HepG2 (cell line): ENCODE data around the gene GTF2A1. TPM values are rescaled to one million over a fixed set of nuclear protein-coding genes. Genes with fewer than 3 reads are reported as not detected.

Experiments
- ARID2 ChIP-seq: sonication (generic); formaldehyde crosslinking; IDR thresholded peaks from 2 replicates; pipeline ENCODE4 v1.8.1; 2022; ENCODE audit warnings: mild to moderate bottlenecking, missing genetic modification reagents, borderline replicate concordance
- ATF3 ChIP-seq: sonication (generic); formaldehyde crosslinking; IDR thresholded peaks from 2 replicates; pipeline ENCODE4 v1.4.0; 2020; ENCODE audit warnings: missing genetic modification reagents
- DNMT3B ChIP-seq: conservative IDR thresholded peaks from 2 replicates; pipeline ENCODE4 v1.6.1; 2016; ENCODE audit warnings: missing biosample characterization, control low read depth
- GABPA ChIP-seq, 2 experiments: IDR thresholded peaks; 2 replicates each; pipeline ENCODE4 v1.6.1; 2011 to 2016; ENCODE audit warnings: low read depth in 2 of 2, low read length in 1 of 2, missing biosample characterization in 1 of 2, missing genetic modification characterization in 1 of 2
- HCFC1 ChIP-seq: fragments of 150-350 bp; IDR thresholded peaks from 2 replicates; pipeline ENCODE4 v1.6.1; 2014; ENCODE audit warnings: low read depth, low read length
- HMGXB3 ChIP-seq: sonication (generic); formaldehyde crosslinking; IDR thresholded peaks from 2 replicates; pipeline ENCODE4 v1.4.0; 2020; ENCODE audit warnings: missing genetic modification reagents, borderline replicate concordance
- KDM3A ChIP-seq: IDR thresholded peaks from 2 replicates; pipeline ENCODE4 v1.6.1; 2018; ENCODE audit warnings: low read depth, missing compliant biosample characterization
- LRRFIP1 ChIP-seq: sonication (generic); formaldehyde crosslinking; conservative IDR thresholded peaks from 2 replicates; pipeline ENCODE4 v1.4.0; 2020; ENCODE audit warnings: missing genetic modification reagents
- MAF1 ChIP-seq: sonication (generic); formaldehyde crosslinking; IDR thresholded peaks from 2 replicates; pipeline ENCODE4 v1.5.0; 2020; ENCODE audit warnings: missing genetic modification reagents, borderline replicate concordance
- MAX ChIP-seq: IDR thresholded peaks from 2 replicates; pipeline ENCODE4 v1.6.1; 2012; ENCODE audit warnings: inconsistent platforms
- MED13 ChIP-seq: sonication (generic); formaldehyde crosslinking; IDR thresholded peaks from 2 replicates; pipeline ENCODE4 v1.5.0; 2020; ENCODE audit warnings: missing genetic modification reagents
- NCOA1 ChIP-seq: sonication (generic); formaldehyde crosslinking; IDR thresholded peaks from 2 replicates; pipeline ENCODE4 v1.9.0; 2021; ENCODE audit warnings: missing genetic modification reagents
- NFYB ChIP-seq: sonication (generic); formaldehyde crosslinking; IDR thresholded peaks from 2 replicates; pipeline ENCODE4 v1.4.0; 2020; ENCODE audit warnings: missing genetic modification reagents
- RFXANK ChIP-seq: IDR thresholded peaks from 2 replicates; pipeline ENCODE4 v1.6.1; 2016
- SATB2 ChIP-seq: sonication (generic); formaldehyde crosslinking; IDR thresholded peaks from 2 replicates; pipeline ENCODE4 v1.5.0; 2020; ENCODE audit warnings: missing genetic modification reagents
- WIZ ChIP-seq: sonication (generic); formaldehyde crosslinking; IDR thresholded peaks from 2 replicates; pipeline ENCODE4 v1.5.1; 2020; ENCODE audit warnings: mild to moderate bottlenecking, missing genetic modification reagents
- ZNF280B ChIP-seq: sonication (generic); formaldehyde crosslinking; IDR thresholded peaks from 2 replicates; pipeline ENCODE4 v1.5.0; 2020; ENCODE audit warnings: missing genetic modification reagents, mild to moderate bottlenecking, borderline replicate concordance
- ZNF556 ChIP-seq: sonication (generic); formaldehyde crosslinking; IDR thresholded peaks from 2 replicates; pipeline ENCODE4 v1.4.0; 2020; ENCODE audit warnings: mild to moderate bottlenecking, missing genetic modification reagents, borderline replicate concordance
- ZNF557 ChIP-seq: sonication (generic); formaldehyde crosslinking; IDR thresholded peaks from 2 replicates; pipeline ENCODE4 v1.4.0; 2020; ENCODE audit warnings: missing genetic modification reagents
- ZNF563 ChIP-seq: sonication (generic); formaldehyde crosslinking; IDR thresholded peaks from 2 replicates; pipeline ENCODE4 v1.8.0; 2022; ENCODE audit warnings: mild to moderate bottlenecking, moderate library complexity, missing genetic modification reagents
- ZNF672 ChIP-seq: sonication (generic); formaldehyde crosslinking; IDR thresholded peaks from 2 replicates; pipeline ENCODE4 v1.8.1; 2022; ENCODE audit warnings: missing genetic modification reagents
- polyA plus RNA-seq, 8 experiments: library from polyadenylated mRNA; depleted of rRNA in 3 of 8; stranded (reverse) in 7 of 8; unstranded in 1 of 8; fragments of >200 nt; fragmentation: Illumina TruSeq in 4 of 8; extraction: Trizol in 4 of 8; gene quantifications; 2 replicates each; pipeline versions ENCODE4 v1.2.1 to v1.2.3, GENCODE V29; 2011 to 2016; ENCODE audit warnings: low read depth in 4 of 8, missing spikeins in 1 of 8, mixed read lengths in 1 of 8; ENCODE audit not compliant: insufficient read depth in 1 of 8
- total RNA-seq, 5 experiments: library from RNA; depleted of rRNA; stranded (reverse); fragments of >200 nt; fragmentation: Illumina TruSeq; extraction: Trizol; gene quantifications; 2 replicates each; pipeline ENCODE4 v1.2.3, GENCODE V29; 2016; ENCODE audit warnings: low read depth in 1 of 5

The GTF2A1 gene
- total and polyA plus RNA-seq, 2 of the 13 experiments (the other 11 are each of a cell fraction or from before 2014, with no cell fraction given), result 14.9 to 17.5 TPM

GRCh38 chr14:81220830-81221578 is at the start of gene GTF2A1 (continued):
- TF ChIP-seq ZNF280B (CRISPR knock-in tag) (peak; percentile 82; the same call in 1 of the 2 replicates), MAF1 (CRISPR knock-in tag) (no peak; the same call in 1 of the 2 replicates), GABPA (IDR thresholded peaks at IDR 0.05; ENCODE audit: low read depth, low read length) (peak; percentile 26), GABPA (CRISPR knock-in tag; IDR thresholded peaks at IDR 0.05; ENCODE audit: low read depth) (peak; percentile 76), ZNF563 (peak; percentile 69; the same call in 1 of the 2 replicates), DNMT3B (CRISPR knock-in tag) (no peak; the same call in 1 of the 2 replicates), MED13 (CRISPR knock-in tag) (peak; percentile 40; the same call in 1 of the 2 replicates), ZNF557 (CRISPR knock-in tag) (peak; percentile 48; the same call in 1 of the 2 replicates), NCOA1 (CRISPR knock-in tag) (peak; percentile 94), WIZ (peak; percentile 33; the same call in 1 of the 2 replicates), RFXANK (no peak), SATB2 (CRISPR knock-in tag) (peak; percentile 92), KDM3A (CRISPR knock-in tag) (no peak), ZNF556 (CRISPR knock-in tag) (peak; percentile 36; the same call in 1 of the 2 replicates), ATF3 (peak; percentile 39; the same call in 1 of the 2 replicates), HCFC1 (peak; percentile 70), HMGXB3 (CRISPR knock-in tag) (peak; percentile 82), ZNF672 (CRISPR knock-in tag) (no peak), ARID2 (no peak), NFYB (CRISPR knock-in tag) (peak; percentile 66; the same call in 1 of the 2 replicates), LRRFIP1 (CRISPR knock-in tag) (no peak), MAX (peak; percentile 97)
